ENCODE measurements around the gene ZNF189.

Gene ZNF189

DNA sequence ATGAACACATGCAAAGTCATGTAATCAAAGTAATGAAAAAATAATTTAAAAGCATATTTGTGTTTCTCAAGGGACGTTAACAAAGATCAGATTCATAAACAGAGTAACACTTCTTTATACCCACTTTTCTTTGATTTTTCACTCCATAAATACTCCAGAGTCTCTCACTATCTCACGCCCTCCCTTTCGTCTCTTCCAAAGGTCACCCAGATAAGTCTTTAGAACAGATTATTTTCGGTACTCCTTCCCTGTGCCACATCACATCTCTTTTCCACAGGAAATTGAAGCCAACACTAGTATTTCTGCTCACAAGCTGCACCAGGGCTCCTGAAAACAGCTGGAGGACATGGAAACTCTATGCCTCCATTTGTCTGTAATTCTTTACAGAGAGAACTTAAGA, 52.3 kb downstream of the ZNF189 start:
- DNase-seq (ENCODE audit: low read depth in 2 of 2): no peak

DNA sequence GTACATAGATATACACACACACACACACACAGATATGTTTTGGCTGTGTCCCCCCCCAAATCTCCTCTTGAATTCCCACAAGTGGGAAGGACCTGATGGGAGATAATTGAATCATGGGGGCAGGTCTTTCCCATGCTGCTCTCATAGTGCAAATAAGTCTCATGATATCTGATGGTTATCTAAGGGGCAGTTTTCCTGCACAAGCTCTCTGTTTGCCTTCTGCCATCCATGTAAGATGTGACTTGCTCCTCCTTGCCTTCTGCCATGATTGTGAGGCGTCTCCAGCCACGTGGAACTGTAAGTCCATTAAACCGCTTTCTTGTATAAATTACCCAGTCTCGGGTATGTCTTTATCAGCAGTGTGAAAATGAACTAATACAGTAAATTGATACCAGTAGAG, 52.8 kb downstream of the ZNF189 start:
- DNase-seq (ENCODE audit: low read depth in 2 of 2): no peak

DNA sequence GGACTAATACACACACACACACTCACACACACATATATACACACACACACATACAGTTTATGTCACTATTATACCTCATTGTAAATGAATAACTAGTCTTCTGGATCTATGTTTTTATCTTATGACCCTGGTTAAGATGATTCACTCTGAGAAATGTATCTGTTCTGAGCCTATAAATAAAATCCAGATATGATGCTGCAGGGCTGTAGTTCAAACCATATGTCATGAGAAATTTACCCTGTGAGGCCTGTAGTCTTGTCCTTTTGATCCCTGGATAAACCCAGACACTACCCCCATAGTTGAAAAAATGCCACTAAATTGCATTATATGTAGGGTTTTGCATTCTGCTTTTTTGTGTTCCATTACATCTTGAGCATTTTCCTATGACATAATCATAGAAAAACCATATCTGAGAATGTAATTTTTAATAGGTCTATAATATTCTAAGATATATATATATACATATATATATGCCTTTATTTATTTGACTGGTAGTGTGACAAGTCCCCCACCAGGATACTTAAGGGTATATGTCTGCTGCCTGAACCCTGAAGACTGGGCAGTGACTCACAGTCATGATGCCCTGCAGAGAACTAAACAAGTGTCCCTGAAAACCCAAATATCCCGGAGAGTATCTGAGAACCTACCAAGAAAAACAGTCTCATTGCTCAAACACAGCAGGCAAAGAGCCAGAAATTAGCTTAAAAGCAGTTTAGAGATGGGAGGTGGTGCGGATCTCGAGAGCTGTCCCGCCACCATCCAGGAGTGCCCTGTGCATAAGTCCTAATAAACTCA, 55.3 kb downstream of the ZNF189 start:
- DNase-seq (ENCODE audit: low read depth in 2 of 2): no peak

DNA sequence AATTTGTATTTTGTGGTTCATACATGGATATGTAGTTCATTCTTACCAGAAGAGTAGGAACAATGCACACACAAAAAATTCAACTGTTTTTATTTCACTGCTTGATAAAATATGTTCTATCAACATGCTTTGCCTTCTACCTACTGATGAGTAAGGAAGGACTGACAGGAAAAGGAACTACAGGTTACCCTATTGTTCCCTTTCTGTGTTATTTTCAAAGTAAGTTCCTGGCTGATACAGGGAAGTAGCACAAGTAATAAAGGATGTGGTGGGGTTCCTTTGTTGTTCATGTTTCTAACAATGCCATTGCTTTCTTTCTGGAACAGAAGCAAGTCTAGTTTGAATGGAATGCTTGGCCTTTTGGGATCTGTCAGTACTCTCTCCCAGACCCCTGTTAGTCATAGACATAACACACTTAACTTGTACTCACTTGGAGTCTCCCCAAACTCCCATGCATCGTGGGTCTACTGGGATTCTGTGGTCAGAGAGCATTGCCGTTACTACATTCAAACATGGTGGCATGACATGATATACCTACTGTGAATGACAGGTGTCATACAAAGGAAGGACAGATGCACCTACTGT, 57.1 kb downstream of the ZNF189 start:
- no peak for DNase-seq (ENCODE audit: low read depth in 2 of 2)

DNA sequence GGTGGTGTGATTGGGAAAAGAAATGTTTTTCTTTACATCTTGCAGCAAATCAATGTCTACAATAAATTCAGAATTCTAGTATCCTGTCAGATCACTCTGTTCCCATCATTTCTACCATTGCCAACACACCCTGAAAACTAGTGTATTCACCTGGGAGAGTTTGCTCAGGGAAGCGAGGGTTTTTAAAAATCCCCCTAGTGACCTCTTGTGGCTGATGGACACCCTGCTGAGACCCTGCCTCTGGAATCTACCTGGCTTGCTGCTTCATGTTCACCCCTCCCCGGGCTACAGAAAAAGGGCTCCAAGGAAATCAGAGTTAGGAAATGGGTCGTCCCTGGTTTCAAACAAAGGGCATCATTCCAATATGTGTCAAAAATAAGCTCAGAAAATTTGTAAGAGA, 58.4 kb downstream of the ZNF189 start:
- DNase-seq (ENCODE audit: low read depth in 2 of 2): no peak

DNA sequence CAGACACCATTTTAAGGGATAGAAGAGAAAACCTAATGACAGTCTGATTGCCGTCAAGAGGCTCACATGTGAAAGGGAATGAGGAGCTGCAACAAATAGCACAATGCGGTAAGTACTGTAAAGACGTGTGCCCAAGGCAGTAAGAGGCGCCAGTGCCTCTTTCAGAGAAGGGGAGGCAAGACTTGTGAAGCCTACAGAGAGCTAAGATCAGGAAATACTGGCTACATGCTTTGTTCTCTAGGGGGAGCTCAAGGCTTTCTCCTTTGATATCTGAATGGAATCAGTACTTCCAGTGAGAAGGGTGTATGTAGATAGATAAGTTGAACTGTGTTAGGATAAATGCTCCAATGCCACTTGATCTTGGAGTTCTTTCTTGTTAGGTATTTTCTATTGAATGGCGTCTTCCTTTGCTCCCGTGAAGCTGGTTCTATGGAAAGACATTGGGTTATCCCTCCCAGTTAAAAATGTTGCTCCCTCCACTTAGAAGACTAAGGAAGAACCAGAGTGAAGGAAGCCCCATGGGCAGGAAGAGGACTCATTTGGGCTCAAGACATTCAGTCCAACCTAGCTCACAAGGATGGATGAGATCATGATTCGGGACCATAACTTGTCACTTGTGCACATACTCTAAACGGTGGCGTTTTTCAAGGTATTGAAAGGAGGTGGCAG, 60.4 kb downstream of the ZNF189 start:
- DNase-seq (ENCODE audit: low read depth in 2 of 2): no peak

All from stimulated activated CD4-positive, alpha-beta T cell treated with anti-CD3 and anti-CD28 coated beads, Interleukin-4, amount 100 ng/mL, for 48 hours (primary cell).